Measurements from ENCODE around the gene LDLRAD4. TPM values are rescaled to one million over a fixed set of nuclear protein-coding genes. Genes with fewer than 3 reads are reported as not detected.
"Not testable (repeated sequence)": the region's sequence is repeated elsewhere in the genome, so short reads cannot be mapped to it uniquely, and the experiment has no call there.

Gene LDLRAD4
- total RNA-seq, 1 donor from 2014 or later, result 3.0 TPM

DNA sequence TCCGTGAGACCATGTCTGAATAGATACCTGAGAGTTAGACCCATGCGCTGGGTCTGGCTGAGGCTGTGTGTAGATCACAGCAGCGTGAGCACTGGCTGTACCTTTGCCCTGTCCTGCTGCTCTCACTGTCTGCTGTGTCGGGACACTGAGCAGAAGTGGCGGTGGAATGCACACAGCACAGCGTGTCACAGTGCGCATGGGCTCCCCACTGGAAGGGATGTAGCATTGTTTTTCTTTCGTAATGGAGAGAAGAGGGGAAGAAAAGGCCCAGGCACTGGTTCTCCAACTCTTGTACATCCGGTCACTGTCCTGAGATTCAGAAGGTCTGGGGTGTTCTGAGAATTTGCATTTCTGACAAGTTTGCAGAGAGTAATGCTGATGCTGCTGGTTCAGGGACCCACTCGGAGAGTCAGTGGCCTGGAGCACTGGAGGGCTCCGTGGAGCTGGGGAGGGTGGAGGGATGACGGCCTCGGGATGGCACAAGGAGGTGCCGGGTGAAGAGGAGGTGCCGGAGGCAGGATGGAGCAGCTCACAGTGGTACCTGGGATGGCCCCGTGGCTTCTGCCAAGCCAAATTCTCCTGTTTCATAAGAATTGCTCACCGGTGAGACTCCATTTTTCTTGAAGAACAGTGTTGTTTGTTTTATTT is 252.8 kb downstream of the LDLRAD4 start:
- no peak for ATAC-seq

DNA sequence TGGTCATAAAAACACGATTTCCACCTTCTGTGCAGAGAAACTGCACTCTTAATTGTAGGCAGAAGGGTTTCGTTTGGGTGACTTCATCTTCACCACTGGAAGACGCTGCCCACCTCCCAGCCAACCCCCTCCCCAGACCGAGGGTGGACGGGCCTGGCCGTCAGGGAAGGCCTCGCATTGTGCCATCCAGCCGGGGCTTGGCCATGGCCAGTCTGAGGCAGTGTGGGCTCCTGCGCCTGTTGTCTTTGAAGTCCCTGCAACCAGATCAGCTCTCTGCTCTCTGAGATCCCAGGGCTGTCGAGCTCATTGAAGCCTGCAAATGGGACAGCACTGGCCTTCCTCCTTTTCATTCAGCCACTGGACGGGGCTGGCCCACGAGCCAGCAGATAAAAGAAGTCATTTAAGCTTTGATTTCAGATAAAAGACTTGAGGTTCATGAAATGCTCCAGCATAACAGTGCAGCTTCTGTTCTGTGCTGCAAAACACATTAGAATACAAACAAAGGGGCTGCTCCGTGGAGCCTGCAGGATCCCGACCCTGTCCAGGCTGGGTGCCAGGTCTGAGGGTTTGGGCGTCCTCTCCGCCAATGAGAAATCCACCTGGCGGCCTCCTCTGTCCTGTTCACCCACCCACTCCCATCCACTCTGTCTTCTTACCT is 253.5 kb downstream of the LDLRAD4 start:
- no peak for ATAC-seq

- no peak for ATAC-seq
Observed at GRCh38 chr18:13473751-13474150, 255.2 kb downstream of the LDLRAD4 start.

- ATAC-seq, result no peak
Observed at GRCh38 chr18:13474336-13474735, 255.8 kb downstream of the LDLRAD4 start.

DNA sequence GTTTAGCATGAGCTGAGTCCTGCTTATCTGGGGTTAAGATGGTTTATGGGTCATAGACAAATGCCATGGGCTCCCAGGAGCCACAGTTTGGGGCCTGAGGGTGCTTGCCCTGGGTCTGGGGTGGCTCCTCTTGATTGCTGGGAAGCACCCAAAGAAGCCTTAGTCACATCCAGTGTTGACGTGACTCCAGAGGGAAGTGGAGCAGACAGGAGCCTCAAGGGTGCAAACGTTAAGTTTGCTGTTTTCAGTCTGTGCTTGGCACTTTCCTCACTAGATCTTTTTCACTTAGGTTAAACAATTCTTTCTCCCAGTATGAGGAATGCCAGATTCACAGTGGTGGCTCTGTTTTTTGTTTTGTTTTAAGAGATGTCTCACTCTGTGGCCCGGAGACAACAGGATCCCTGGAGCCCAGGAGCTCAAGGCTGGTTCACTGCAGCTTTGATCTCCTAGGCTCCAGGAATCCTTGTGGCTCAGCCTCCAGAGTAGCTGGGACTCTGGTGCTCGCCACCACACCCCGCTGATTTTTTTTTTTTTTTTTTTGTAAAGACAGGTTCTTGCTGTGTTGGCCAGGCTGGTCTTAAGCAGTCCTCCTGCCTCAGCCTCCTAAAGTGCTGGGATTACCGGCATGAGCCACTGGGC is 256.5 kb downstream of the LDLRAD4 start:
- ATAC-seq, result no peak

GRCh38 chr18:13476312-13476711 is 257.8 kb downstream of the LDLRAD4 start:
- not testable (repeated sequence) for ATAC-seq

DNA sequence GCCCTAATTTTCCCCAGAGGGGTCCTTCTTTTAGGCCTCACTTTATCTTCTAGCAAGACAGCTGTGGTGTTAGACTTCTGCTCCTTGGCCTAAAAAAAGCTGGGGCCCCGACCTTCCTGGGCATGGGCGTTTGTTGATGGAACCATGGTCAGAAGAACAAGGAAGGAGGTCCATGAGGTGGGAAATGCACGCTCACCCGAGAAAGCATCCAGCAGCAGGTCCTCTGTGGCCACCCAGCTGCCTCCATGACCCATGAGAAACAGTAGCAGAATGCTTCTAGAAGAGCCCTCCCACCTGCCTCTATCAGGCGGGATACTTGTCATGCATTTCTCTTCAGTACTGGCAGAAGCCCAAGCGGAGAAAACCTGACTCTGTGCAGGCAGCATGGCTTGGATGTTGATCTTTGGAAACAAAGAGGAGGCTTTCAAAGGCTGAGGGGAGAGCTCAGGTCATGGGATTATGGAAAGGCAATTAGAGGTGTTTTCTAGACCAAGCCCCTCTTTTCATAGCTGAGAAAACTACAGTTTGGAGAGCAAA is 258.7 kb downstream of the LDLRAD4 start:
- ATAC-seq, result no peak

- no peak for ATAC-seq
Observed at GRCh38 chr18:13480571-13481255, 262.2 kb downstream of the LDLRAD4 start.

DNA sequence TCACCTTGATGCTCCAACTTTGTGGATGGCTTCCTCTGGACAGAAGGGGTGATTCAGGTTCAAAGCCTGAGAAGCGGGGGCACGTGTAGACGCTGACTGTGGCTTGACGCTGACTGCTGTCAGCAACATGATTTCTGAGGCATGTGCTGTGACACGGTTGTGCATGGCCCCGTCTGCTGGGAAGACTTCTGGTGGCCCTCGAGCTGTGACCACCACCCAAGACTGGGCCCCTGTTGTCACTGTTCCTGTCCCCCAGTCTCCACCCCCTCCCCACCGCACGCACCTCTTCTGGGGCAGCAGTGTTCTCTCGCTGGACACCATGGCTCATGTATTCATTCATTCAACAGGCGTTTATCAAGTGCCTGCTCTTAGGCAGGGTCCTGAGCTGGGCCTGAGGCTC is 262.8 kb downstream of the LDLRAD4 start:
- ATAC-seq, result no peak

DNA sequence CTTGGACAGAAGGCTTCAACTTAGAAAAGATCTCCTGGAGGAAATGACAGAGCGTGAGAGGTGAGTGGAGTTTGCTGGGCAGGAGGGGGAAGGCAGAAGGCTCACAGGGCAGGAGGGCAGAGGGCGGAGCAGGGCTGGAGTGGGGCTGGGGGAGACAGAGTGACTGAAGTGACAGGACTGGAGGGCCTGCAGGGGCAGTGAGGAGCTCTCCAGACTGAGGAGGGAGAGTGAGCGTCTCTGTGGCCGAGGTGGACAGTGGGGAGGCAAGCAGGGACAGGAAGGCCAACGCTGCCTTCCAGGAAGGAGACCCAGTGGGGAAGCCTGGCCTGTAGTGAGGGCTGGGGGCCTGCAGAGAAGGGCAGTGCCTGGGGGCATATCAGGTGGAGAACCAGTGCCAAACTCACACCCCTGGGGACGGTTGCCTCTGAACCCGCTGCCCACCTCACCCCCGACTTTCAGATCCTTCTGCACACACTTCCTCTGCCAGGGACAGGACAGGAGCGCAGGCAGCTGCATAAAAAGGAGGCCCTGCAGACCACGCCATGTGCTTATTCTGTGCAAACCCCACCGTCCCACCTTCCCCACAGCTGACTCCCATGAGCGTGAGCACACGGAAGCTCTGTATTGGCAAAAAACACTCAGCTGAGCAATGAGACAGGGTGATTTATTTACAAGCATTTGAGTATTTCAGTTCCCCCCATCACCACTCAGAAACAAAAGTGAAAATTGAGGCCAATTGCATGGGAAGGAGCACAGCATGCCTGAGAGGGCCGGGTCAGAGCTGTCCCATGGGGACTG is 263.5 kb downstream of the LDLRAD4 start:
- no peak for ATAC-seq

GRCh38 chr18:13482618-13482945 is 264.0 kb downstream of the LDLRAD4 start:
- ATAC-seq, result no peak

DNA sequence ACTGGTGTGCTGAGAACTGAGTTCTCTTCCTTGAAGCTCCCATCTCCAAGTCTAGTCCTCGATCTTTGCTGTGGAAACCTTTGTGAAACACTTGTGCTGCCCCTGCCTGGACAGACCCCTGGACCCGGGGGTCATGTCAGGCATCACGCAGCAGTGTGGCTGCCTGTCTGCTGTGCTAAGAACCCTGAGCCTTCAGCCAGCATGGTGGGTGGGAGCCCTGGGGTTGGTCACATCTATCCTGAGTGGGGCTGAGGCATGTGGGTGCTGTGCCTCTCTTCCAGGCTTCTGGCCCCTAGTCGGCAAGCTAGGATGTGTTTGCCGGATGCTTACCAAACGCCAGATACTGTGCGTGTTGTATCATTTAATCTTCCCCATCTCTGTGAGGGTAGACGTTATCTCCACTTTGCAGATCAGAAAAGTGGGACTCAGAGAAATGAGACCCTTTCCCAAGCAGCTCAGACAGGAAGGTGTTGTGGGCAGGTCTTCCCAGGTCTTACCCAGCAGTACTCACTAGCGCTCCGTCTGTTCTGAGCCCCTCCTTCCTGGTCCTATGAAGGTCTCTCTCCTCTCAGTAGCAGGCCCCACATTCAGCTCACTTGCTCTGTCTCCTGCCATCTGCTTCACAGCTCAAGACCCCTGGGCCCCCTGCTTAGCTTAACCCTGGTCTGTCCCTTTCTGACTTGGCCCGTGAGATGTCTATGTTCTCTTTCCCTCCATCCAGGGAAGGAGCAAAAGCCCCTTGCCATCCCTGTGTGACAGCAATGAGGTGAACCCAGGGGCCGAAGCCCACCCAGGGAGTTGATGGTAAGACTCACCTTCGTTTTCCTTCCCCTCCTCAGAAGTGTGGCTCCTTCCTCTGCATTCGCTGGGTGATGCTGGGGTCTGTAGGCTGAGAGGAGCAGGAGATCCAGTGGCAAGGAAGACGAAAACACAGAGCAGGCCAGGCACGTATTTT is 265.0 kb downstream of the LDLRAD4 start:
- ATAC-seq, result no peak

- no peak for ATAC-seq
Observed at GRCh38 chr18:13485182-13485581, 266.6 kb downstream of the LDLRAD4 start.

DNA sequence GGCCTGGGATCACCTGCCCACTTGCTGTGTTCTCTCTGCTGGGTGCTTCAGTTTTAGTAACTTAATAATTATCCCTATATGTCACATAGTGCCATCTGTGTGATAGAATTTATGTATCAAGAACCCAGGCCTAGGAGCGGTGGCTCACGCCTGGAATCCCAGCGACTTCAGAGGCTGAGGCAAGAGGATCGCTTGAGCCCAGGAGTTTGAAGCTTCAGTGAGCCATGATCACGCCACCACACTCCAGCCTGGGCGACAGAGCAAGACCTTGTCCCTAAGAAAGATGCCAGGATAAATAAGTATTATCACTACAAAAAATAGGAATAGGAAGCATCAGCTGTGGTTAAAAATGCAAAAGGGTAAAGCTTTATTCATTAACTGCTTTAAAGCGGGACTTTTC is 267.0 kb downstream of the LDLRAD4 start:
- no peak for ATAC-seq

GRCh38 chr18:13486284-13486683 is 267.7 kb downstream of the LDLRAD4 start:
- ATAC-seq, result no peak

- no peak for ATAC-seq
Observed at GRCh38 chr18:13486686-13487085, 268.1 kb downstream of the LDLRAD4 start.

- ATAC-seq, result no peak
Observed at GRCh38 chr18:13487237-13487636, 268.7 kb downstream of the LDLRAD4 start.

DNA sequence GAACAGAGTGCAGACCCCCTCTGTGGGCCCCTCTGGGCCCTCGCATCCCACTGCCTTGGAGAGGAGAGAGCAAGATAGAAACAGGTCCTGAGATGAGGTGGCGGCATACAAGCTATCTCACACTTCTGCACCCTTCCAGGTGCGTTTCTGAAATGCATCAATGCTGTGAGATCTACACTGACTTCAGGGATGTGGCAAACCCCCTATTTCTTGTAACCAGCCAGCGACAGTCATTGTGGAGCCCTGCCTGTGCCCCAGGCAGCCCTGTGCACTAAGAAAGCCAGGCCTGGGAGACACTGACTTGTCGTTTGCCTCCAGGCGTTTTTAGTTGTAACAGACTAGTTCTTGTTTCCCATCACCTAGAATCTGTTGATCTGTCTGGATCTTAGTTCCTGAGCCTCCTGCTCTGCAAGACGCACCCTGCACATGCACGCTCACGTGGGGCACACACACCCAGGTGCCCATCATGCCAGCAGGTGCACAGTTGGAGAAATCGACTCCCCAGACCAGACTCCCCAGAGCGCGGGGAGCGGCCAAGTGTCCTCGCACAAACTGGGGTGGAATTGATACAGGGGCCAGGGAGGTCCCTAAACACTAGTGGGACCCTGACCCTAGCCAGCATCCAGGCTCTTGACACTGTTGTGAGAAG is 269.8 kb downstream of the LDLRAD4 start:
- ATAC-seq, result no peak

DNA sequence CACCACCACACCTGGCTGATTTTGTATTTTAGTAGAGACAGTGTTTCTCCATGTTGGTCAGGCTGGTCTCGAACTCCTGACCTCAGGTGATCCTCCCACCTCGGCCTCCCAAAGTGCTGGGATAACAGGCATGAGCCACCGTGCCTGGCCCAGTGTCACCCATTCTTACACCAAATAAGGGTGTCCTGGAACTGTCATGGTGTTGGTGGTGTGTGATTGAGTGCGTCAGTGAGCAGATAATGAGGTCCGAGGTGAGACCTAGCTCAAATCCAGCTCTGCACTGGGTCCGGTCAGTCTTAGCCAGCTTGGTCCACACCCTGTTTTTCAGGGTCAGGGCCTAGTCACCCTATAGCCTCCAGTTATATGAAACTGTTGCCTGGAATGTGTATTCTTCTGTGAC is 270.7 kb downstream of the LDLRAD4 start:
- ATAC-seq, result not testable (repeated sequence)

GRCh38 chr18:13491138-13491537 is 272.6 kb downstream of the LDLRAD4 start:
- no peak for ATAC-seq

GRCh38 chr18:13492314-13492713 is 273.8 kb downstream of the LDLRAD4 start:
- ATAC-seq, result no peak

Data from esophagus mucosa (tissue), 1 donor.